ENCODE results near the gene CDKN1A. TPM values are rescaled to one million over a fixed set of nuclear protein-coding genes. Genes with fewer than 3 reads are reported as not detected.
A peak's percentile ranks its signal among the peaks of the same experiment; 100 is the strongest.

The CDKN1A gene
- total RNA-seq, 3 donors from 2014 or later, result 181 to 381 (median 255) TPM

GRCh38 chr6:36682328-36683144, 4.0 kb downstream of the CDKN1A start:
- no peaks in the 10 kb centered on the region for H3K9me3 ChIP-seq
- peak; percentile 82 to 91 (median 86) for DNase-seq
- no peak for TF ChIP-seq CTCF (IDR thresholded peaks at IDR 0.05)
- intact Hi-C loops (cut with DNase I, micrococcal nuclease), result no loop called here
- H3K4me3 ChIP-seq, result no peak overlapping the region
- H3K4me1 ChIP-seq (ENCODE audit: low read depth), result peaks cover 38% of the 10 kb centered on the region
- no peaks in the 10 kb centered on the region for H3K36me3 ChIP-seq (ENCODE audit: low read depth)
- ATAC-seq, result peak; percentile 43

GRCh38 chr6:36683145-36683655, 4.7 kb downstream of the CDKN1A start:
- Histone ChIP-seq H3K4me1 (ENCODE audit: low read depth) (peaks cover 32% of the 10 kb centered on the region), H3K4me3 (no peak overlapping the region), H3K36me3 (ENCODE audit: low read depth) (no peaks in the 10 kb centered on the region), H3K9me3 (no peaks in the 10 kb centered on the region)
- no peak for TF ChIP-seq CTCF (IDR thresholded peaks at IDR 0.05)
- DNase-seq (no peak), ATAC-seq (no peak)
- intact Hi-C loops (cut with DNase I, micrococcal nuclease), result no loop called here

GRCh38 chr6:36683656-36684446, 5.3 kb downstream of the CDKN1A start:
- H3K4me3 ChIP-seq, result no peak overlapping the region
- intact Hi-C loops (cut with DNase I, micrococcal nuclease), result loop anchor here in 1 of 2 donors (2.0 kb wide), 1 partner anchor 63 kb away; no protein-coding TSS in a partner anchor
- H3K4me1 ChIP-seq (ENCODE audit: low read depth), result peaks cover 30% of the 10 kb centered on the region
- no peak for TF ChIP-seq CTCF (IDR thresholded peaks at IDR 0.05)
- H3K36me3 ChIP-seq (ENCODE audit: low read depth), result no peaks in the 10 kb centered on the region
- DNase-seq (no peak), ATAC-seq (no peak)
- H3K9me3 ChIP-seq, result no peaks in the 10 kb centered on the region

- peaks cover 30% of the 10 kb centered on the region for H3K4me1 ChIP-seq (ENCODE audit: low read depth)
- no peak overlapping the region for H3K4me3 ChIP-seq
- ATAC-seq, result no peak
- TF ChIP-seq CTCF (IDR thresholded peaks at IDR 0.05), result no peak
- no peaks in the 10 kb centered on the region for H3K36me3 ChIP-seq (ENCODE audit: low read depth)
- intact Hi-C loops (cut with DNase I, micrococcal nuclease), result loop anchor here in 1 of 2 donors (2.0 kb wide), 1 partner anchor 64 kb away; no protein-coding TSS in a partner anchor
- no peaks in the 10 kb centered on the region for H3K9me3 ChIP-seq
- no peak for DNase-seq
Observed at GRCh38 chr6:36684447-36684812, 5.9 kb downstream of the CDKN1A start.

GRCh38 chr6:36685166-36685924, 6.8 kb downstream of the CDKN1A start:
- peaks cover 30% of the 10 kb centered on the region for H3K4me1 ChIP-seq (ENCODE audit: low read depth)
- no peaks in the 10 kb centered on the region for H3K36me3 ChIP-seq (ENCODE audit: low read depth)
- ATAC-seq (no peak), DNase-seq (no peak)
- TF ChIP-seq CTCF (IDR thresholded peaks at IDR 0.05), result no peak
- intact Hi-C loops (cut with DNase I, micrococcal nuclease), result loop anchor here in 1 of 2 donors (2.0 kb wide), 1 partner anchor 65 kb away; no protein-coding TSS in a partner anchor
- no peaks in the 10 kb centered on the region for H3K9me3 ChIP-seq
- no peak overlapping the region for H3K4me3 ChIP-seq

Data from mucosa of descending colon (tissue), 3 donors.